Naive B cell (primary cell): ENCODE results near the gene SGMS1. TPM values are rescaled to one million over a fixed set of nuclear protein-coding genes. Genes with fewer than 3 reads are reported as not detected.
A peak's percentile ranks its signal among the peaks of the same experiment; 100 is the strongest.
"Not testable (repeated sequence)": the region's sequence is repeated elsewhere in the genome, so short reads cannot be mapped to it uniquely, and the experiment has no call there.

Source experiments
- ATAC-seq, 2 donors: fragments of 150-1000 bp; cut with Tn5 transposase; 2 replicates each; pipeline ENCODE4 v1.10.0; 2021; ENCODE audit warnings: low read depth in 2 of 2, mild to moderate bottlenecking in 2 of 2, moderate library complexity in 2 of 2
- DNase-seq: peaks from one replicate; pipeline ENCODE4 v3.0.0; 2022
- H3K27ac Mint-ChIP-seq, 6 donors: one replicate each; pipeline ENCODE4 v1.8.0; 2020 to 2022; ENCODE audit warnings: mild to moderate bottlenecking in 6 of 6, mixed read lengths in 6 of 6, moderate library complexity in 5 of 6, inconsistent platforms in 2 of 6
- H3K27me3 Mint-ChIP-seq, 3 donors: one replicate each; pipeline ENCODE4 v1.8.0; 2021 to 2022; ENCODE audit warnings: mixed read lengths in 3 of 3, mild to moderate bottlenecking in 1 of 3
- H3K36me3 Mint-ChIP-seq, 2 donors: one replicate each; pipeline ENCODE4 v1.8.0; 2020 to 2022; ENCODE audit warnings: mixed read lengths in 2 of 2, inconsistent platforms in 1 of 2, mild to moderate bottlenecking in 1 of 2
- H3K4me1 Mint-ChIP-seq, 3 donors: one replicate each; pipeline ENCODE4 v1.8.0; 2020 to 2022; ENCODE audit warnings: mixed read lengths in 3 of 3, inconsistent platforms in 1 of 3, mild to moderate bottlenecking in 1 of 3, moderate library complexity in 1 of 3
- H3K4me3 Mint-ChIP-seq, 8 donors: one replicate each; pipeline ENCODE4 v1.8.0; 2020 to 2022; ENCODE audit warnings: mild to moderate bottlenecking in 8 of 8, mixed read lengths in 8 of 8, moderate library complexity in 8 of 8, inconsistent platforms in 2 of 8
- H3K9me3 Mint-ChIP-seq, 7 donors: one replicate each; pipeline ENCODE4 v1.8.0; 2020 to 2022; ENCODE audit warnings: mixed read lengths in 7 of 7, mild to moderate bottlenecking in 5 of 7, inconsistent platforms in 2 of 7, moderate library complexity in 1 of 7
- polyA plus RNA-seq, 6 donors: library from polyadenylated mRNA; unstranded; fragments of 300-500 nt; fragmentation: Illumina TruSeq; gene quantifications; one replicate each; pipeline ENCODE4 v1.2.3, GENCODE V29; 2021; ENCODE audit warnings: low read depth in 6 of 6

Gene SGMS1
- polyA plus RNA-seq, 6 donors from 2014 or later: 14.2 to 21.7 (median 16.7) TPM

DNA sequence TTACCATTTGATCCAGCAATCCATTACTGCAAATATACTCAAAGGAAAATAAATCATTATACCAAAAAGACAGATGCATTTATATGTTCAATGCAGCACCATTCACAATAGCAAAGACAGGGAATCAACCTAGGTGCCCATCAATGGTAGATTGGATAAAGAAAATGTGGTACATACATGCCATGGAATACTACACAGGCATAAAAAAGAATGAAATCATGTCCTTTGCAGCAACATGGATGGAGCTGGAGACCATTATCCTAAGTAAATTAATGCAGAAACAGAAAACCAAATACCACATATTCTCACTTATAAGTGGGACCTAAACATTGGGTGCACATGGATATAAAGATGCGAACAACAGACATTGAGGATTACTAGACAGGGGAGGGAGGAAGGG, 198.5 kb downstream of the SGMS1 start:
- not testable (repeated sequence) for H3K4me3 Mint-ChIP-seq, H3K27ac Mint-ChIP-seq, H3K27me3 Mint-ChIP-seq, H3K9me3 Mint-ChIP-seq, DNase-seq, ATAC-seq, H3K36me3 Mint-ChIP-seq
- H3K4me1 Mint-ChIP-seq: peaks cover 20 to 31% (median 30%) of the 10 kb centered on the region in 3 donors

DNA sequence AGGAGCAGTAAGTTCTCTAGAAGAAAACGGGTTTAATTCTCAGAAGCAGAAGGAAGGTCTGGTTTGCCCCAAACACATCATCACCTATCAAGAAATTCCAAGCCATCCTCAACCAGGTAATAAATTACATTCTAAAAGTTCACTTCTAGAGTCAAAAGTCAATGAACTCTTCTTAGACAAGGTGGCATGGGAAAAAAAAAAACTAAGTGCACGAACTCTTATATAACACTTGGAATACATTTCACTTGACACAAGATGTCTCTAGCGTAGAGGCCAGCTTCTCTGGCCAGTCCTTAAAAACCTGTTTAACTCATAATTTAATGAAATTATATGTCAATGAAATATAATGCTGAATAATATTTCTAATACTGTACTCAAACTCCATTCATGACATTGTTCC, 200.3 kb downstream of the SGMS1 start:
- no peak overlapping the region for H3K4me3 Mint-ChIP-seq
- H3K4me1 Mint-ChIP-seq: peaks cover 25 to 35% (median 29%) of the 10 kb centered on the region in 3 donors
- peaks cover 0 to 2% (median 0%) of the 10 kb centered on the region in 7 donors for H3K9me3 Mint-ChIP-seq
- H3K27ac Mint-ChIP-seq: peak overlapping the region in 1 of 6 donors; percentile 22
- H3K27me3 Mint-ChIP-seq: no peaks in the 10 kb centered on the region
- H3K36me3 Mint-ChIP-seq: peaks cover 0 to 5% of the 10 kb centered on the region in 2 donors
- DNase-seq (no peak), ATAC-seq (no peak)

DNA sequence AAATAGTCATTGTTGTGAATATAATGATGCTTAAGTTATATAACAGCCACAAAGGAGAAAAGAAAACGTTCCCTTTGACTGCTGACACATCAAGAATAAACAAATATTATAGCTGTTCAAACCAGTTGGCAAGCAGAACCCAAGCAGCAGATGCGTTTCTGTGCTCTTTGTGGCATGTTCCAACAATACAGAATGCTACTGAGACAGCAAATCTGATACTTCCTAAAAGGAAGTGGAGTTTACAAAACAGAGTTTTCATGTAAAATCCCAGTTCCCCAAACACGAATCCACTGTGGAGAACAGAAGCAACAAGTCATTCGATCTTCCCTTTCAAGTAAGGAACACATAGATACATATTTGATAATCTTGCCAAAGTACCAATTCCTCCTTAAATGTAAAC, 201.5 kb downstream of the SGMS1 start:
- ATAC-seq (no peak), DNase-seq (no peak)
- no peaks in the 10 kb centered on the region for H3K27me3 Mint-ChIP-seq
- peaks cover 0 to 2% of the 10 kb centered on the region in 2 donors for H3K36me3 Mint-ChIP-seq
- H3K4me3 Mint-ChIP-seq: peak overlapping the region in 2 of 8 donors; percentile 0 to 48
- peak overlapping the region in 2 of 6 donors; percentile 12 to 74 for H3K27ac Mint-ChIP-seq
- peaks cover 0 to 2% (median 0%) of the 10 kb centered on the region in 7 donors for H3K9me3 Mint-ChIP-seq
- peaks cover 32 to 41% (median 34%) of the 10 kb centered on the region in 3 donors for H3K4me1 Mint-ChIP-seq

DNA sequence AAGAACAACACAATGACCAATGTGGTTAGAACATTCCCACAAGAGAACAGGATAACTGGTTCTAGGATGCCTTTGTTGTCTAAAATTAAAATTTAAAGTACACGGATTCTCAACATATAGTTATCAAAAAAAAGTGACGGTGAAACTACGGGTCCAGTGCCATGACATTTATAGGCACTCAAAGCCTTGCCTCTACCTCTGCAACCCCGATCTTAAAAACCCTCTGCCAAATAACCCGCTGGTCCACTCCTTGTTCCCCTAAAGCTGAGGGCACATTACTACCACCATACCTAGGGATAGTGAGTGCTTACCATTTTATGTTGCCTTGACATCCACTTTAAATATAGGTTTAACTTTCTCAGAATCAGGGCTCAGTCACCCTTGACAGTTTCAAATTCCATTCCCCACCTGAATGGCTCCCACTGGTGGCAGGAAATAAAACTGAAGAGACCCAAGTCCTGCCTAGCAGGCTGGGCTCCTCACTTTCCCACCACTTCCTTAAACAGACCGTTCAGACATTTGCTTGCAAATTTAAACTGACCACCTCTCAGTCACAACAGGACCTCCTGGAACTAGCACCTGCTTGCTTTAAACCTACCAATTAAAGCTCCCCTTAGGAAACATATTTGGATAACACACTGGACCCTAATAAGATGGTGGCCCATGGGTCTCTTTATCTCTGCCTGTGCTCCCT, 202.6 kb downstream of the SGMS1 start:
- Mint-ChIP-seq H3K4me1 (peaks cover 33 to 36% (median 35%) of the 10 kb centered on the region in 3 donors), H3K4me3 (peak overlapping the region in 4 of 8 donors; percentile 2 to 48 (median 16)), H3K36me3 (no peaks in the 10 kb centered on the region), H3K27ac (peak overlapping the region in 2 of 6 donors; percentile 58 to 93), H3K27me3 (no peaks in the 10 kb centered on the region), H3K9me3 (peaks cover 0 to 2% (median 0%) of the 10 kb centered on the region in 7 donors)
- peak; percentile 60 to 63 for ATAC-seq
- DNase-seq: peak; percentile 36

DNA sequence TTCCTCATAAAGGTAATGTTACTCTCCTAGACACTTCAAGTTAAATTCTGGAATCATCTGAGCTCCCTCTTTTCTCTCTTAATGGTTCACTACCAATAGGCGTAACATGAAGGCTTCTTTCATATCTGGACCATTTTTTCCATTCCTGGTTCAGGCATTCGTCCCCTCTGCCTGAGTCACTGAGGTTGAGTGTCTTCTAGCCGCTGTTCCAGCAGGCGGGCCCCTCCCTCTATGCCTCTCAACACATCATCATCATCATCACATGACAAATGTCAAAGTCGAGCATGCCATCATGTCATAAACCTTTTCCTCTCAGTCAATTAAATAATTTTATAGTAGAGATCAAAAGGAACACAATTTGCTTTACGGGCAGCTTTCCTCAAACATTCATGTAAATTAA, 203.6 kb downstream of the SGMS1 start:
- Mint-ChIP-seq H3K4me3 (peak overlapping the region in 2 of 8 donors; percentile 19 to 23), H3K9me3 (no peaks in the 10 kb centered on the region), H3K27ac (peak overlapping the region in 2 of 6 donors; percentile 42 to 81), H3K27me3 (no peaks in the 10 kb centered on the region), H3K4me1 (peaks cover 33 to 36% (median 35%) of the 10 kb centered on the region in 3 donors), H3K36me3 (no peaks in the 10 kb centered on the region)
- ATAC-seq: no peak
- DNase-seq: no peak

DNA sequence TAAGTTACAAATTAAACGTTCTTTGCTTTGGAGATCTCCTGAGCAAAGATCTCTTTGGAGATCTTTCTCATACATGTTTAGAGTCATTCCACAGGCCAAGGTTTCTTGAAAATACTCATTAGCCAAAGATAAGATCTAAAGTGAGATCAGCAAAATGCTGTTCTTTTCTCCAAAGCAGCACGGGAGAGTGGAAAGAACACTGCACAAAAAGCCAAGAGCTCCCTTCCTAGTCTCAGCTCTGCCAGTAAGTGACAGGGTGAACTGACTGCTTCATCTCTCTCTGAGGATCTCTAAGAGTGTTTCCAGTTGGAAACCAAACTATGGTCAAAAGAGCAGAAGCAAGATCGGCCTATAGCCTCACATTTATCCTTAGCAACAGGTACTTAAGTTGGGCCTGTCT, 204.0 kb downstream of the SGMS1 start:
- no peaks in the 10 kb centered on the region for H3K36me3 Mint-ChIP-seq
- no peak overlapping the region for H3K27ac Mint-ChIP-seq
- peaks cover 33 to 37% (median 36%) of the 10 kb centered on the region in 3 donors for H3K4me1 Mint-ChIP-seq
- no peaks in the 10 kb centered on the region for H3K27me3 Mint-ChIP-seq
- DNase-seq (no peak), ATAC-seq (no peak)
- H3K9me3 Mint-ChIP-seq: no peaks in the 10 kb centered on the region
- H3K4me3 Mint-ChIP-seq: peak overlapping the region in 1 of 8 donors; percentile 19

DNA sequence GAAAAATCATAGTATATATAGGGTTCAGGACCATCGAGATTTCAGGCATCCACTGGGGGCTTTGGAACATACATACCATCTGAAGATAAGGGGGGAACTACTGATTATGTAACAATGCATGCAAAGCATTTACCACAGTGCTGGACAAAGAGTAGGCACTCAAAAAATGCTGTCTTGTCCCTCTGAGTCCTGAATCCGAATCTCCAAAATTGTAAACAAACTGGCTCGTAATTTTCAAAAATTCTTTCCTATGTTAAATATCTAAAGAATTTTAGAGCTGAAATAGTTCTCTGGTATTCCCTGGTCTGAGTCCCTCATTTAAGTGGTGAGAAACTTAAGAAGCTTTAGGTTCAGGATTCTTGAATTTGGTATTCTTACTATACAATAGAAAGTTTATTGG, 204.7 kb downstream of the SGMS1 start:
- Mint-ChIP-seq H3K4me3 (peak overlapping the region in 5 of 8 donors; percentile 84 to 95 (median 95)), H3K36me3 (no peaks in the 10 kb centered on the region), H3K27ac (no peak overlapping the region), H3K9me3 (no peaks in the 10 kb centered on the region), H3K4me1 (peaks cover 33 to 40% (median 36%) of the 10 kb centered on the region in 3 donors), H3K27me3 (no peaks in the 10 kb centered on the region)
- DNase-seq (no peak), ATAC-seq (no peak)

DNA sequence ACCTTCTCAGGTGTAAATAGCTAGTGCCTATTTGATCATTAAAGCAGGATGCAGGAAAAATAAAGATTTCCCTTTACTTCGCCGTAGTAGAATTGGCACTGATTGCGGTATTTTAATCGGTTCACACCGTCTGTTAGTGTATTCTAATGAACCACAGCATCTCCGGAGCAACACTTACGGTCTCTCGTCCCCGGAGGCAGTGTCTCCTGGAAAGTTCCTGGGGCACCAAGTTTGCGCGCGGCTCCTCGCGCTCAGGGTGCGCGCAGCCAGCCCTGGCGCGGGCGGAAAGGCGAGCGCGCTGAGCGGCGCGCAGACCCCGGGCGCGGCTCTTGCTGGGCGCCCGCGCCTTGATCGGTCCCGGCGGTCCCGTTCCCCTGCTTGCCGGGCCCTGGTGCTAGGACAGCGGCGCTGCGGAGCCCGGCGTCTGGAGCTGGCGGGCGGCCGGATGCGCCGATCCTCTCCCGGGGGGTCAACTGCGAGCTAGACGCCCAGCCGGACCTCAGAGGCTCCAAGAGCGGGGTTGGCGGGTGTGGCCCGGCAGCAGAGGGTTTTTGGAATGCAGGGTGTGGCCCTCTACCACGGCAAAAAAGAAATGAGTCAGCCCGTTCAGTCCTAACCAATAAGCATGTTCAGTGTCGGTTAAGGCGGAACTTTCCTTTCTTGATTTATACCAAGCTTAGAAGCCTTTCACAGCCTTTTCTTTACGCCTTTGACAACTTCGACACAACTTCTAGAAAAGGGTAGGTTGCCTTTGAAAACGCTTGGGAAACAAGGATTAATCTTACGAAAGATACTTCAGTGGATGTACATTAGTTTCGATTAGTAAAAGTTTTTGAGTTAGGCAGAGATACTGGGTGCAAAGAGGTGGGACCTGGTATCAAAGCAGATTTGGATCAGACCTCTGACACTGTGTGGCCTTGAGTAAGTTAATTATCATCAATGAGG, 205.6 kb downstream of the SGMS1 start:
- Mint-ChIP-seq H3K36me3 (no peaks in the 10 kb centered on the region), H3K27me3 (no peaks in the 10 kb centered on the region), H3K27ac (peak overlapping the region in 5 of 6 donors; percentile 26 to 80 (median 60)), H3K4me3 (peak overlapping the region; percentile 84 to 95 (median 94)), H3K4me1 (peaks cover 36 to 40% (median 37%) of the 10 kb centered on the region in 3 donors), H3K9me3 (no peaks in the 10 kb centered on the region)
- ATAC-seq (peak; percentile 66 to 67), DNase-seq (peak; percentile 22)

DNA sequence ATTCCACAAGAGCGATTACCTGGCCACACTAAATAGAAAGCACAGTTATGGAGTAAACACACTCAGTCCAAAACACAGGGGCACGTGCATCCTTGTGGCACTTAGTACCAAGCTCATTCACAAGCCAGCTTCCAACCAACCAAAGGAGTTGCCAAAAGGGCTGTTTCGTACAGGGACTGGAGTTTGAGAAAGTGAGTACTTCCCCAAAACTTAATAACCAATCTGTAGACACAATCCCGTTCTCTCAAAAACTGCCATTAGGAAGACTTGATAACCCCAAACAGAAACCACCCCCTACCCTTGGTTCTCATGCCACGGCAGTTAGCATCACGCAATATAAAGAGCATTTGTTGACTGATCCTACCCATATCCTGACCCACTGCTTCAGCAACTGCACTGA, 206.3 kb downstream of the SGMS1 start:
- Mint-ChIP-seq H3K27me3 (no peaks in the 10 kb centered on the region), H3K27ac (peak overlapping the region in 3 of 6 donors; percentile 48 to 63 (median 60)), H3K4me3 (peak overlapping the region; percentile 84 to 95 (median 94)), H3K9me3 (no peaks in the 10 kb centered on the region), H3K36me3 (no peaks in the 10 kb centered on the region), H3K4me1 (peaks cover 34 to 38% (median 38%) of the 10 kb centered on the region in 3 donors)
- DNase-seq: no peak
- ATAC-seq: peak in 1 of 2 donors; percentile 10

DNA sequence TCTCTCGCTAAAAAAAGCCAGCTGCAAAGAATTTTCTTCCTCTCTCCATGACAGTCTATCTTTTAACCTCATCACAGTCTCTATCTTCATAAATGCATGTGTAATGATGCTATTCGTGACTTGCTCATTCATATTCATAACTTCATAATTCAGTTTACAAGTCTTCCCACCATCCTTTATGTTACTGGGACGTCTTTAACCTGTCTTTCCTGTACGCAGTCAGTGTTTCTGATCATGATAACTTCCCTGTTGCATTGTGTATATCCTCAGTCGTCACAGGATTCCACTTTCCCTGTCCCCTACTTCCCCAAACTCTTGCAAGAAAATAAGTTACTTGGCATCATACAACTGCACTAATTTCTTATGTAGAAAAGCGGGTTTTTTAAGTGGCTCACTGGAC, 206.9 kb downstream of the SGMS1 start:
- no peaks in the 10 kb centered on the region for H3K36me3 Mint-ChIP-seq
- H3K9me3 Mint-ChIP-seq: no peaks in the 10 kb centered on the region
- peaks cover 33 to 36% (median 33%) of the 10 kb centered on the region in 3 donors for H3K4me1 Mint-ChIP-seq
- peak overlapping the region in 2 of 8 donors; percentile 29 to 89 for H3K4me3 Mint-ChIP-seq
- DNase-seq (no peak), ATAC-seq (no peak)
- no peak overlapping the region for H3K27ac Mint-ChIP-seq
- no peaks in the 10 kb centered on the region for H3K27me3 Mint-ChIP-seq

DNA sequence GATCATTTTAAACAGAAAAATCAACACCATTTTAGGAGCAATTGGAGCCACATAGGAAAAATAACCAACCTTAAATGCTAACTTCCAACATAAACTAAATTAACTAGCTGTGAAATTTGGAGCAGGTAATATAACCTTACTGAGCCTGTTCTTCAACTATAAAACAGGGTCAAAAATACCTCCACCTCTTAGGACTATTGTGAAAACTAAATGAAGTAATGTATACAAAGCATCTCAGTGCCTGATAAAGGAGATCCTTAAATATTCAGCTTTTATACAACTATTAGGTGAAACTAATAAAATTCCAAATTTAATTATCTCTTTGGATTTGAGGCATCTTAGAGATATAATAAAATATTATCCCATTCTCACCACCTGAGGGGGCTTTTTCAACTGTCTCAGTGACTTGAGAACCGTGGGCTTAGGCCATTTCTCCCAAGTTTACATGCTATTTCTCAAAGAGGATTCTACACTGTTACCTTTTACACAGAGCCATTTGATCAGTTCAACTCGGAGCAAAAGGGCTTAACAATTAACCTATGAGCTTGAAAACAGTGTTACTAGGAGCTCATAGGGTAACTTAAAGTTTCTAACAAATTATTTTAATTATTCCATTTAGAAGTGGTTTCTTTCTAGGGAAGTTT, 207.5 kb downstream of the SGMS1 start:
- no peaks in the 10 kb centered on the region for H3K9me3 Mint-ChIP-seq
- ATAC-seq (no peak), DNase-seq (no peak)
- H3K27ac Mint-ChIP-seq: no peak overlapping the region
- peak overlapping the region in 1 of 8 donors; percentile 89 for H3K4me3 Mint-ChIP-seq
- H3K27me3 Mint-ChIP-seq: no peaks in the 10 kb centered on the region
- peaks cover 27 to 31% (median 27%) of the 10 kb centered on the region in 3 donors for H3K4me1 Mint-ChIP-seq
- no peaks in the 10 kb centered on the region for H3K36me3 Mint-ChIP-seq

DNA sequence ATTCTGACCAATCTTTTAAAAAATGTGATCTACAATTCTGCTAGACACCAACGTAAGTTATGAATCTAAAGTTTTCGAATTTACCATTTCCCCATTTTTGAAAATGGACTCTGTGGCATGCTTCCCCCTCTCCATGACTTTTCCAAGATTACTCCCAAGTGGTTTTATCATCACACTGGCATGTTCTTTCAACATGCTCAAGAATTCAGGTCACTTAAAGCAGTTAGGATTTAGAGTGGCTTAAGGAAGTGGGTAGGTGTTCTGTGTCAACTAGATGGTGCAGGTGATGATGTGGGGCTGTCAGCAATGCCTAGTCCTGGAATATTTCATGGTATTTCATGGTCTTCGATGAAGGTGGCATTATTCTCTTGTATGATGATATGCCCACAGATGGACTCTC, 208.5 kb downstream of the SGMS1 start:
- DNase-seq (no peak), ATAC-seq (no peak)
- Mint-ChIP-seq H3K36me3 (no peaks in the 10 kb centered on the region), H3K27ac (peak overlapping the region in 1 of 6 donors; percentile 42), H3K4me1 (peaks cover 18 to 22% (median 22%) of the 10 kb centered on the region in 3 donors), H3K27me3 (no peaks in the 10 kb centered on the region), H3K9me3 (no peaks in the 10 kb centered on the region), H3K4me3 (peak overlapping the region in 1 of 8 donors; percentile 89)
